Coronary artery (tissue), 2 donors: ENCODE results near the gene BEST2.
"Not testable (repeated sequence)": the region's sequence is repeated elsewhere in the genome, so short reads cannot be mapped to it uniquely, and the experiment has no call there.

Experiments used
- DNase-seq: peaks from one replicate; pipeline ENCODE4 v3.0.0-alpha.2; 2017; ENCODE audit warnings: low spot score
- H3K27ac ChIP-seq, 2 donors: fragments of 200-600 bp; sonication (generic); one replicate each; pipeline ENCODE4 v1.5.1; 2016 to 2019
- H3K4me3 ChIP-seq: fragments of 200-600 bp; sonication (generic); 2 replicates; pipeline ENCODE4 v1.5.1; 2016; ENCODE audit warnings: mild to moderate bottlenecking, moderate library complexity
- TF ChIP-seq, protein P1 (sequence below): fragments of 200-600 bp; sonication (generic); IDR thresholded peaks from one replicate; pipeline ENCODE4 v1.5.1; 2019; ENCODE audit warnings: antibody characterized with exemption

Gene BEST2

DNA sequence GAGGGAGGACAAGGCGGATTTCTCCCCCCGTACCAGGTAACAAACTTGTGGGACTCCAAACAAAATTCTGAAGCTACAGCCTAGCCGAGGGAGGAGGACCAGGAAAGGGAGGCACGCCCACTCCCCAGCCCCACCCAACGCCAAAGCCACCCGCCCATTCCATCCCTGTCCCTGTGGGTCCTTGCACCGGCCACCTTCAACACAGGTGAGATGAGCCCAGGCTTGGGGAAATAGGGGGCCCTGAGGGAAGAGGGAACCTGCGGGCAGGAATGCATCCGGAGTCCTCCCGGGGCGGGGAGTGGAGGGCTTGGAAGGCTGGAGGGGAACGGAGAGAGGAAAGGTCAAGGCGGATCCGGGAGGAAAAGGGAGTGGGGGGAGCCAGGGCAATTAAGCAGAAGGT is at the start of gene BEST2:
TSS of gene BEST2 (plus strand) at position 157 of the 400 bp plus-strand sequence. CDS start 802 bp downstream, outside the sequence.
- TF ChIP-seq, protein P1, sequence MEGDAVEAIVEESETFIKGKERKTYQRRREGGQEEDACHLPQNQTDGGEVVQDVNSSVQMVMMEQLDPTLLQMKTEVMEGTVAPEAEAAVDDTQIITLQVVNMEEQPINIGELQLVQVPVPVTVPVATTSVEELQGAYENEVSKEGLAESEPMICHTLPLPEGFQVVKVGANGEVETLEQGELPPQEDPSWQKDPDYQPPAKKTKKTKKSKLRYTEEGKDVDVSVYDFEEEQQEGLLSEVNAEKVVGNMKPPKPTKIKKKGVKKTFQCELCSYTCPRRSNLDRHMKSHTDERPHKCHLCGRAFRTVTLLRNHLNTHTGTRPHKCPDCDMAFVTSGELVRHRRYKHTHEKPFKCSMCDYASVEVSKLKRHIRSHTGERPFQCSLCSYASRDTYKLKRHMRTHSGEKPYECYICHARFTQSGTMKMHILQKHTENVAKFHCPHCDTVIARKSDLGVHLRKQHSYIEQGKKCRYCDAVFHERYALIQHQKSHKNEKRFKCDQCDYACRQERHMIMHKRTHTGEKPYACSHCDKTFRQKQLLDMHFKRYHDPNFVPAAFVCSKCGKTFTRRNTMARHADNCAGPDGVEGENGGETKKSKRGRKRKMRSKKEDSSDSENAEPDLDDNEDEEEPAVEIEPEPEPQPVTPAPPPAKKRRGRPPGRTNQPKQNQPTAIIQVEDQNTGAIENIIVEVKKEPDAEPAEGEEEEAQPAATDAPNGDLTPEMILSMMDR = no peak
- DNase-seq = no peak
- Histone ChIP-seq H3K27ac (no peak within 1 kb of the TSS), H3K4me3 (no peak within 1 kb of the TSS)

DNA sequence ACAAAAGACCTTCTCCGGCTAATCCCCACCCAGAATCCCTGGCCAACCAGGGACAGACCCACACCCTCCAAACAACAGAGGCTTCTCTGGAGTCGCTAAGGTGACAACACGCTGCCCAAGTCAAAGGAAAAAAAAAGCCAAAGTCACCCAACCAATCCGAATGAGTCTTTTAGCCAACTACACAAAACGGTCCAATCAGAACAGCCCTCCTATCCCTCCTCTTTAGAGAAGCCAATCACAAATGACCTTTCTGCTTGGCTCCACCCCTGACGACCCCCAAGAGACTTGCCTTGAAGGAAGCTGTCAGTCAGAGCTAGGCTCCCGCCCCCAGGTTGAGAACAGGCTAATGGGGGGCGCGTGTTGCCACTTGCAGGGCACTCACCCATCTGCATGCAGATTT is 48.5 kb upstream of the BEST2 start:
- no peak for DNase-seq
- H3K4me3 ChIP-seq = no peak overlapping the region
- no peak overlapping the region for H3K27ac ChIP-seq
- TF ChIP-seq, protein P1 = no peak

DNA sequence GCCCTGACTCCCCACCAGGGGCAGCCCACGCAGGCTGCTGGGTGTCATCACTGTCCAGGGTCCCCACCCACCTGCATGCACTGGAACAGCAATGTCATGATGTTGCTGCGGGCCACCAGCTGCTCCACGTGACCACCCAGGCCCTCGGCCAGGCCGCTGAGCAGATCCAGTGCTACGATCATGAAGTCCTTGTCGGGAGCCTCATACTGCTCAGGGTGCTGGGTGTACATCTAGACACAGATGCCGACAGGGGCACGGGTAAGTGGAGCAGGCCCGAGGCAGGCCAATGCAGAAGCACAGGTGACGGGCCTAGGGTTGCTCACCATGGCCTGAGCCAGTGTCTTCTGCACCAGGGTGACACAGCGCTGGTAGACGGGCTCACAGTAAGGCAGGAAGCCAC is 46.4 kb upstream of the BEST2 start:
- DNase-seq = no peak
- Histone ChIP-seq H3K4me3 (no peak overlapping the region), H3K27ac (no peak overlapping the region)
- TF ChIP-seq, protein P1 = no peak

DNA sequence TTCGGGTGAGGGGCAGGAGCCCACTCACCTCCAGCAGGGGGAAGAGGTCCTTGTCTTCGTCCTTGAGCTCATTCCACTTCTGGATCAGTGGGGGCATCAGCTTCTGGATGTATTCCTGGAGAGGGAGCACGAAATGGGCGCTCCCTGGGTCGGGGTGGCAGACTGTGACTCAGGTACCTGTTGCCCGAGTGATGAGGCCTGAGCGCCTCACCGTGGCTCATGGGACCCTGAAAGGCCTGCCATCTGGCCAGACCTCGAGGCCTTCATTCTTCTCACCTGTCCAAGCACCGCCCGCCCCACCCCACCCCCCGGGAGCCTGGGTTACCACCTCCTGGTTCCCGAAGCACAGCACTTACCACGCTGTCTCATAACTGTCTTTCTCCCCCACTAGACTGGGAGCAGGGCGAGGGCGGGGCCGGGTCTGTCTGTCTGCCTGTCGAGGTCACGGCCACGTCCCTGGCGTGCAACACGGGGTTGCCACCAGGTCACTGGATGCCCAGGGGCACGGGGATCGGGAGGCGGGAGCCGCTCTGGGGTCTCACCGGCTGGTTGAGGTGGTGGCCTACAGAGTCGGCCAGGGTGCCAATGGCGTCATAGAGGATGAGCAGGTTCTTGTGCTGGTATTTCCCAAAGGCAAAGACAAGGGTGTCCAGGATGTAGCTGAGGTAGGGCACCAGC is 45.8 kb upstream of the BEST2 start:
- no peak for DNase-seq
- TF ChIP-seq, protein P1 = no peak
- Histone ChIP-seq H3K27ac (no peak overlapping the region), H3K4me3 (no peak overlapping the region)

DNA sequence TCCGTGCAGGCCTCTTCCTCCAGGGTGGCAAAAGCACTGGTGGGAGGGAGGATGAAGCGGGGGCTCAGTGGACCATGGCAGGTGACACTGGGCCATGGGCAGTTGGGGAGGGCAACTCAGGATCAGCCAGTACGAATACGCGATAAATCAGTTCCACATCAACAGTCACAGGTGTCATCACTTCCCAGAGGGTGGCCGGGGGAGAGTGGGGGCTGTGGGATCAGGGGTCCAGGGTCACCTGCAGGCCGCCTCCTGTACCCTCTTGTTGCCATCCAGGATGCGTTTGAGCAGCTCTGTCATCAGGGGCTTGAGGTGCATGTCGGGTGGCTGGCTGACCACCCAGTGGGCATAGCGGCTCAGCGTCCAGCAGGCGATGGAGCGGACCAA is 45.3 kb upstream of the BEST2 start:
- H3K4me3 ChIP-seq = no peak overlapping the region
- DNase-seq = no peak
- no peak overlapping the region for H3K27ac ChIP-seq
- TF ChIP-seq, protein P1 = no peak

DNA sequence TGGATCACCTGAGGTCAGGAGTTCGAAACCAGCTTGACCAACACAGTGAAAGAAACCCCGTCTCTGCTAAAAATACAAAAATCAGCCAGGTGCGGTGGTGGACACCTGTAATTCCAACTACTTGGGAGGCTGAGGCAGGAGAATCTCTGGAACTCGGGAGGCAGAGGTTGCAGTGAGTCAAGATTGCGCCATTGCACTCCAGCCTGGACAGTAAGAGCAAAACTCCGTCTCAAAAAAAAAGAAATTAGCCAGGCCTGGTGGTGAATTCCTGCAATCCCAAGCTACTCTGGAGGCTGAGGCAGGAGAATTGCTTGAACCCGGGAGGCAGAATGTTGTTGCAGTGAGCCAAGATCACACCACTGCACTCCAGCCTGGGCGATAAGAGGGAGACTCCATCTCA is 43.0 kb upstream of the BEST2 start:
- TF ChIP-seq, protein P1 = no peak
- no peak overlapping the region for H3K4me3 ChIP-seq
- DNase-seq = no peak
- H3K27ac ChIP-seq = no peak overlapping the region

DNA sequence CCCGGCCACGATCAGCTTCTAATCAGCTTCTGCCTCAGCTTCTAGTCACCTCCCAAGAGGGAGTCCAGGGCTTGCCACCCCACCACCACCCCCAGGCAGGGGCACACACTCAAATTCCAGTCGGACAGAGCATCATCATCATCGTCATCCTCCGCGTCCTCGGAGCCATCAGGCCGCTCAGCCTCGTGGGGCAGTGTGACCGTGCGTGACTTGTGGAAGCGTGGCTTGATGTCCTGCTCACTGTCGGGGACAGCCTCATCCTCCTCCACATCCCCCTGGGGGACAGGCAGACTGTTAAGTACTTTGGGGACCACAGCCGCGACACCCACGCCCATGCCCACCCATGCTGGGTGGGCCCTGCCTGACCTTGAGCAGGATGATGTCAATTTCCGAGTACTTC is 40.4 kb upstream of the BEST2 start:
- TF ChIP-seq, protein P1 = no peak

DNA sequence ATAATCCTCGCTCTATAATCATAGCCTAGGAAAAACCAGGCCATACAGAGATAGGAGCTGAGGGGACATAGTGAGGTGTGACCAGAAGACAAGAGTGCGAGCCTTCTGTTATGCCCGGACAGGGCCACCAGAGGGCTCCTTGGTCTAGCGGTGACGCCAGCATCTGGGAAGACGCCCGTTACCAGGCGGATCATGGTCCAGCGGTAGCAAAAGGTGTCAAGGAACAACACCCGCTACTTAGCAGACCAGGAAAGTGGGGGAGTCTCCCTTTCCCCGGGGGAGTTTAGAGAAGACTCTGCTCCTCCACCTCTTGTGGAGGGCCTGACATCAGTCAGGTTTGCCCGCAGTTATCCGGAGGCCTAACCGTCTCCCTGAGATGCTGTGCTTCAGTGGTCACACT is 39.5 kb upstream of the BEST2 start:
- H3K27ac ChIP-seq, DNase-seq: not testable (repeated sequence)

More for the DNA sequence above, 40.4 kb upstream of the BEST2 start:
- Histone ChIP-seq H3K27ac (no peak overlapping the region), H3K4me3 (no peak overlapping the region)
- DNase-seq = no peak

DNA sequence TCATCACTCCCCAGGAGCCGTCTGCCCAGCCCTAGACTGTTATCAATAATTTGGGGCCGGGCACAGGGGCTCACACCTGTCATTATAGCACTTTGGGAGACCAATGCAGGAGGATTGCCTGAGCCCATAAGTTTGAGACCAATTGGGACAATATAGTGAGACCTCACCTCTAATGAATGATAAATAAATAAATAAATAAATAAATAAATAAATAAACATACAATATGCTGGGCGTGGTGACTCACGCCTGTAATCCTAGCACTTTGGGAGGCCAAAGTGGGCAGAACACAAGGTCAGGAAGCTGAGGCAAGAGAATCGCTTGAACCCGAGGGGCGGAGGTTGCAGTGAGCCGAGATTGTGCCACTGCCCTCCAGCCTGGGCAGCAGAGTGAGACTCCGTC is 38.3 kb upstream of the BEST2 start:
- H3K4me3 ChIP-seq, DNase-seq, H3K27ac ChIP-seq: not testable (repeated sequence)

More for the DNA sequence above, 39.5 kb upstream of the BEST2 start:
- H3K4me3 ChIP-seq = not testable (repeated sequence)
